ENCODE results near the gene SPATS1. TPM values are rescaled to one million over a fixed set of nuclear protein-coding genes. Genes with fewer than 3 reads are reported as not detected.

Gene SPATS1
- total and polyA plus RNA-seq, 8 donors, result 0.18 to 0.19 TPM; not detected in 6

DNA sequence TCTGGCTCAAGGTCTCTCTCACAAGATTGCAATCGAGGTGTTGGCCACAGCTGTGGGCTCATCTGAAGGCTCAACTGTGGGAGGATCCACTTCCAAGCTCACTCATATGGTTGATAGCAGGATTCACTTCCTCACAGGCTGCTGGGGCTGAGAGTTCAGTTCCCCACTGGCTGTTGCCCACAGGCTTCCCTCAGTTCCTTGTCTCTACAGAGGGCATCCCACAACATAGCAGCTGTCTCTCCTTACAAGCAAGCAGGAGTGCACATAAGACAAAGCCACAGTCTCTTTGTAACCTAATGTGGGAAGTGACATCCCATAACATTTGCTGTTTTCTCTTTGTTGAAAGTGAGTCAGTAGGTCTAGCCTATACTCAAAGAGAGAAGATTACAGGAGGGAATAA lies 14.0 kb downstream of the SPATS1 start:
- H3K4me1 ChIP-seq, result no peaks in the 10 kb centered on the region
- intact Hi-C loops (cut with DNase I), result no loop called here
- FAIRE-seq (no peak), ATAC-seq (no peak), DNase-seq (no peak)
- no peaks in the 10 kb centered on the region for H3K36me3 ChIP-seq
- 32 to 35% methylated on average over 1 of the region's 1 CpG for WGBS, 2 donors
- H3K4me3 ChIP-seq, result no peak overlapping the region
- H3K27me3 ChIP-seq, result no peaks in the 10 kb centered on the region
- H3K27ac ChIP-seq, result no peak overlapping the region
- H3K9me3 ChIP-seq, result no peaks in the 10 kb centered on the region
- no peak for TF ChIP-seq CTCF (IDR thresholded peaks at IDR 0.05)

GRCh38 chr6:44359973-44360372 lies 17.5 kb downstream of the SPATS1 start:
- FAIRE-seq (no peak), DNase-seq (no peak), ATAC-seq (no peak)
- Histone ChIP-seq H3K9me3 (no peaks in the 10 kb centered on the region), H3K4me3 (no peak overlapping the region), H3K4me1 (no peaks in the 10 kb centered on the region), H3K36me3 (no peaks in the 10 kb centered on the region), H3K27ac (no peak overlapping the region), H3K27me3 (no peaks in the 10 kb centered on the region)
- 71 to 78% methylated on average over 3 of the region's 3 CpGs for WGBS, 2 donors
- intact Hi-C loops (cut with DNase I), result no loop called here
- TF ChIP-seq CTCF (IDR thresholded peaks at IDR 0.05), result no peak

- H3K36me3 ChIP-seq, result no peaks in the 10 kb centered on the region
- FAIRE-seq (no peak), ATAC-seq (no peak), DNase-seq (no peak)
- intact Hi-C loops (cut with DNase I), result no loop called here
- H3K4me3 ChIP-seq, result no peak overlapping the region
- WGBS, 2 donors, result 54 to 66% methylated on average over 6 of the region's 6 CpGs
- no peak for TF ChIP-seq CTCF (IDR thresholded peaks at IDR 0.05)
- H3K9me3 ChIP-seq, result no peaks in the 10 kb centered on the region
- H3K27me3 ChIP-seq, result no peaks in the 10 kb centered on the region
- H3K4me1 ChIP-seq, result no peaks in the 10 kb centered on the region
- no peak overlapping the region for H3K27ac ChIP-seq
Observed at GRCh38 chr6:44361947-44362346, 19.5 kb downstream of the SPATS1 start.

GRCh38 chr6:44363377-44363926 lies 21.0 kb downstream of the SPATS1 start:
- 67 to 69% methylated on average over 3 of the region's 3 CpGs for WGBS, 2 donors
- DNase-seq, result no peak
- ATAC-seq, result no peak
- no peaks in the 10 kb centered on the region for H3K27me3 ChIP-seq
- no peaks in the 10 kb centered on the region for H3K4me1 ChIP-seq
- no peak overlapping the region for H3K27ac ChIP-seq
- intact Hi-C loops (cut with DNase I), result no loop called here
- H3K9me3 ChIP-seq, result no peaks in the 10 kb centered on the region
- no peak for FAIRE-seq
- no peaks in the 10 kb centered on the region for H3K36me3 ChIP-seq
- no peak overlapping the region for H3K4me3 ChIP-seq
- TF ChIP-seq CTCF (IDR thresholded peaks at IDR 0.05), result no peak

DNA sequence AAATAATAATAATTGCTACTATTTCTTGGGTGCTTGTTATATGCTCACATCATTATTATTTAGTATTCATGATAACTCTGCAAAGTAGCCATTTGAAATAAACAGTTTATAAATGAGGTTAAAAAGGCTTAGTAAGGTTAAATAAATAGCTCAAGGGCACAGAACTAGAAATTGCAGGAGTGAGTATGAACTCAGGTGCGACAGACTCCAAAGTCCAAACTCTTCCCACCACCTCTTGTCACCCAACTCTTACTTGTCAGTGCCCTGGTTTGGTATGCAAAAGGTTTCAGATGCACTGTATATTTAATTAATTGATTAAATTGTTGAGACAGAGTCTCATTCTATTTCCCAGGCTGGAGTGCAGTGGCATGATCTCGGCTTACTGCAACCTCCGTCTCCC lies 24.3 kb downstream of the SPATS1 start:
- Histone ChIP-seq H3K4me3 (no peak overlapping the region), H3K27ac (no peak overlapping the region), H3K27me3 (no peaks in the 10 kb centered on the region), H3K4me1 (no peaks in the 10 kb centered on the region), H3K36me3 (no peaks in the 10 kb centered on the region), H3K9me3 (no peaks in the 10 kb centered on the region)
- WGBS, 2 donors, result 72 to 74% methylated on average over 3 of the region's 3 CpGs
- TF ChIP-seq CTCF (IDR thresholded peaks at IDR 0.05), result no peak
- FAIRE-seq (no peak), DNase-seq (no peak), ATAC-seq (no peak)
- intact Hi-C loops (cut with DNase I), result no loop called here
